ENCODE data around the gene NTRK2.

Gene NTRK2

DNA sequence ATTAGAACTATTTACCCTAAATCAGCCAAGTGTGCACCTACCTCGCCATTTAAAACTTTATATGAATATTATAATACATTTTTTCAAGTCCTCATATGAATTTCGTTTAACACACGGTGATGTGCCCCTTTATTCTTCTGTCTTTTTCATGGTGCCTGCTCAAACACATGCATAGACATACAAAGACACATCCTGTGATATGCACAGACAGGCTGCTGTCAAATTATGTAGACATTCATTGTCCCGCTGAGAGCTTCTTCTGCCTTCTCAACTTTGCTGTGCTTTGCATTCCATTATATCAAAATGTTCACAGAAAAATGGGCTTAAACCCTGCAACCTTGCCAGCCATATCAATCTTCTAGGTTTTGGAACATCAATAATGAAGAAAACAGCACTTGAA lies 193.8 kb downstream of the NTRK2 start:
- Histone ChIP-seq H3K27ac (ENCODE audit: low read depth, low read length) (peak overlapping the region; percentile 46), H3K36me3 (ENCODE audit: control insufficient read depth, insufficient read depth, low read length) (no peaks in the 10 kb centered on the region), H3K4me3 (ENCODE audit: low read depth, low read length) (no peak overlapping the region), H3K4me1 (ENCODE audit: control insufficient read depth, insufficient read depth, low read length) (peaks cover 58% of the 10 kb centered on the region), H3K9ac (ENCODE audit: low read depth, low read length) (no peak overlapping the region), H3K9me3 (ENCODE audit: control insufficient read depth, insufficient read depth, low read length) (no peaks in the 10 kb centered on the region), H3K27me3 (ENCODE audit: control insufficient read depth, insufficient read depth, low read length) (no peaks in the 10 kb centered on the region)

DNA sequence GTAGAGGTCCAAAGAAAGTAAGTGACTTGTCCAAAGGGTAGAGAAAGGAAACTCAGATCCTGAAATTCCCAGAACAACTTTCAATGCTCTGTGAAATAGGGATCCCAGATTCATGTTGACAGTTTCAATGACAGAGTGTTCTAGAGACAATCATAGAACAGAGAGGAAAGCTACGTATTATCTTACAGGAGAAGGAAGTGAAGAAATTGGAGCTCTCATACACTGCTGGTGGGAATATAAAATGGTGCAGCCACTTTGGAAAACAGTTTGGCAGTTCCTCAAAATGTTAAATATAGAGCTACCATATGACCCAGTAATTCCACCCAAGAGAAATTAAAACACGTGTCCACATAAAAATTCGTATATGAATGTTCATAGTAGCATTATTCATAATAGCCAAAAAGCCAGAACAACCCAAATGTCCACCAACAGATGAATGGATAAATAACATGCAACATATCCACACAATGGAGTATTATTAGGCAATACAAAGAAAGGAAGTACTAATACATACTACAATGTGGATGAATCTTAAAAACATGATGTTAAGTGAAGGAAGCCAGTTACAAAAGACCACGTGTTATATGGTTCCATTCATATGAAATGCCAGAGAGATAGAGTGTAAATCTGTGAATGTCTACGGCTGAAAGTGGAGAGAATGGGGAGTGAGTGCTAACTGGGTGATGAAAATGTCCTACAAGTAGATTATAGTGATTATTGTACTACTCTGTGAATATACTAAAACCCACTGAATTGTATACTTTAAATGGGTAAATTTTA lies 197.1 kb downstream of the NTRK2 start:
- H3K4me1 ChIP-seq (ENCODE audit: control insufficient read depth, insufficient read depth, low read length), result peaks cover 41% of the 10 kb centered on the region
- H3K27ac ChIP-seq (ENCODE audit: low read depth, low read length), result no peak overlapping the region
- H3K36me3 ChIP-seq (ENCODE audit: control insufficient read depth, insufficient read depth, low read length), result no peaks in the 10 kb centered on the region
- no peaks in the 10 kb centered on the region for H3K27me3 ChIP-seq (ENCODE audit: control insufficient read depth, insufficient read depth, low read length)
- no peak overlapping the region for H3K9ac ChIP-seq (ENCODE audit: low read depth, low read length)
- no peak overlapping the region for H3K4me3 ChIP-seq (ENCODE audit: low read depth, low read length)
- H3K9me3 ChIP-seq (ENCODE audit: control insufficient read depth, insufficient read depth, low read length), result no peaks in the 10 kb centered on the region

GRCh38 chr9:84867186-84867585 lies 197.7 kb downstream of the NTRK2 start:
- Histone ChIP-seq H3K27me3 (ENCODE audit: control insufficient read depth, insufficient read depth, low read length) (no peaks in the 10 kb centered on the region), H3K27ac (ENCODE audit: low read depth, low read length) (peak overlapping the region; percentile 21), H3K4me1 (ENCODE audit: control insufficient read depth, insufficient read depth, low read length) (peaks cover 35% of the 10 kb centered on the region), H3K9me3 (ENCODE audit: control insufficient read depth, insufficient read depth, low read length) (no peaks in the 10 kb centered on the region), H3K4me3 (ENCODE audit: low read depth, low read length) (no peak overlapping the region), H3K36me3 (ENCODE audit: control insufficient read depth, insufficient read depth, low read length) (no peaks in the 10 kb centered on the region), H3K9ac (ENCODE audit: low read depth, low read length) (no peak overlapping the region)

- no peaks in the 10 kb centered on the region for H3K9me3 ChIP-seq (ENCODE audit: control insufficient read depth, insufficient read depth, low read length)
- H3K9ac ChIP-seq (ENCODE audit: low read depth, low read length), result no peak overlapping the region
- H3K36me3 ChIP-seq (ENCODE audit: control insufficient read depth, insufficient read depth, low read length), result no peaks in the 10 kb centered on the region
- no peak overlapping the region for H3K27ac ChIP-seq (ENCODE audit: low read depth, low read length)
- H3K27me3 ChIP-seq (ENCODE audit: control insufficient read depth, insufficient read depth, low read length), result no peaks in the 10 kb centered on the region
- no peak overlapping the region for H3K4me3 ChIP-seq (ENCODE audit: low read depth, low read length)
- H3K4me1 ChIP-seq (ENCODE audit: control insufficient read depth, insufficient read depth, low read length), result peaks cover 17% of the 10 kb centered on the region
Measured at GRCh38 chr9:84869091-84869490, 199.6 kb downstream of the NTRK2 start.

DNA sequence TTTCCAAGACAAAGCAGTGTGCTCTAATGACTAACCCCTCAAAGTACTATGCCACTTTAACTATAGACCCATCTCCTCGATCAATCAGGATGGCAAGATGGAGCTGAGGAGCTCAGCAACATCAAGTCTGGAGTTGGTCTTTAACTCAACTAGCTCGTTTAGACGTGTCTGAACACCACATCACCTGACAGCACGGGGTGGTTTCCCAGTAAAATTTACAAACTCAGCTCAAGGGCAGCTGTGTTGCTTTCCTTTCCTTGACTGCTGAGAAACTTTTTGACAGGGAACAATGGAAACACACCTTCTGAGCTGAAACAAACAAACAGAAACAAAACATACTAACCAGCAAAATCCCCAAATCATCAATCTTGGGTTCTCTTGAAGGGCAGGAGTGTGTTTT lies 202.5 kb downstream of the NTRK2 start:
- Histone ChIP-seq H3K4me3 (ENCODE audit: low read depth, low read length) (no peak overlapping the region), H3K9ac (ENCODE audit: low read depth, low read length) (no peak overlapping the region), H3K9me3 (ENCODE audit: control insufficient read depth, insufficient read depth, low read length) (no peaks in the 10 kb centered on the region), H3K4me1 (ENCODE audit: control insufficient read depth, insufficient read depth, low read length) (peaks cover 21% of the 10 kb centered on the region), H3K27ac (ENCODE audit: low read depth, low read length) (no peak overlapping the region), H3K36me3 (ENCODE audit: control insufficient read depth, insufficient read depth, low read length) (no peaks in the 10 kb centered on the region), H3K27me3 (ENCODE audit: control insufficient read depth, insufficient read depth, low read length) (no peaks in the 10 kb centered on the region)

- no peaks in the 10 kb centered on the region for H3K27me3 ChIP-seq (ENCODE audit: control insufficient read depth, insufficient read depth, low read length)
- no peak overlapping the region for H3K4me3 ChIP-seq (ENCODE audit: low read depth, low read length)
- peaks cover 6% of the 10 kb centered on the region; the same call in 1 of the 2 replicates for H3K4me1 ChIP-seq (ENCODE audit: control insufficient read depth, insufficient read depth, low read length)
- no peaks in the 10 kb centered on the region for H3K9me3 ChIP-seq (ENCODE audit: control insufficient read depth, insufficient read depth, low read length)
- H3K9ac ChIP-seq (ENCODE audit: low read depth, low read length), result no peak overlapping the region
- H3K27ac ChIP-seq (ENCODE audit: low read depth, low read length), result no peak overlapping the region
- no peaks in the 10 kb centered on the region for H3K36me3 ChIP-seq (ENCODE audit: control insufficient read depth, insufficient read depth, low read length)
Measured at GRCh38 chr9:84874022-84874421, 204.5 kb downstream of the NTRK2 start.

- no peaks in the 10 kb centered on the region for H3K27me3 ChIP-seq (ENCODE audit: control insufficient read depth, insufficient read depth, low read length)
- peaks cover 6% of the 10 kb centered on the region; the same call in 1 of the 2 replicates for H3K4me1 ChIP-seq (ENCODE audit: control insufficient read depth, insufficient read depth, low read length)
- no peak overlapping the region for H3K9ac ChIP-seq (ENCODE audit: low read depth, low read length)
- no peak overlapping the region for H3K27ac ChIP-seq (ENCODE audit: low read depth, low read length)
- H3K9me3 ChIP-seq (ENCODE audit: control insufficient read depth, insufficient read depth, low read length), result no peaks in the 10 kb centered on the region
- H3K36me3 ChIP-seq (ENCODE audit: control insufficient read depth, insufficient read depth, low read length), result no peaks in the 10 kb centered on the region
- H3K4me3 ChIP-seq (ENCODE audit: low read depth, low read length), result no peak overlapping the region
Measured at GRCh38 chr9:84874596-84874995, 205.1 kb downstream of the NTRK2 start.

DNA sequence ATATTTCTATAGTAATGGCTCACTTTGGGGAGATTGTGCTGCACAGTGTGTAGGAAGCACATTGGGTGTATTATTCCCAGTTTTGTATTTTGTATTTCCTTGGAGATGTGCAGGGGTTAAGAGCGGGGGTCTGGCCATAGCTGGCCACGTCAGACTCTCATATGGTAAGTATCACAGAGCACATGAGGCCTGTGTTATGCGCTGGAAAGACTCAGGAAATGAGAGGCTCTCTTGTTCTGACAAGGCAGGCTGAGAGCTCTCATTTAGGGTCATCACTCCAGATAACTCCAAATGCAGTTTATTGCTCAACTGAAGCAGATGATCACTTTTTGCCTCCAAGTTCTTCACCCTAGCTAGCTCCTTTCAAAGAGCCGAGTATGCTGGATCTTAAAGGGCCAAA lies 205.7 kb downstream of the NTRK2 start:
- H3K27ac ChIP-seq (ENCODE audit: low read depth, low read length), result no peak overlapping the region
- H3K9me3 ChIP-seq (ENCODE audit: control insufficient read depth, insufficient read depth, low read length), result no peaks in the 10 kb centered on the region
- peaks cover 6% of the 10 kb centered on the region; the same call in 1 of the 2 replicates for H3K4me1 ChIP-seq (ENCODE audit: control insufficient read depth, insufficient read depth, low read length)
- H3K4me3 ChIP-seq (ENCODE audit: low read depth, low read length), result no peak overlapping the region
- H3K27me3 ChIP-seq (ENCODE audit: control insufficient read depth, insufficient read depth, low read length), result no peaks in the 10 kb centered on the region
- no peaks in the 10 kb centered on the region for H3K36me3 ChIP-seq (ENCODE audit: control insufficient read depth, insufficient read depth, low read length)
- H3K9ac ChIP-seq (ENCODE audit: low read depth, low read length), result no peak overlapping the region

GRCh38 chr9:84879631-84880030 lies 210.1 kb downstream of the NTRK2 start:
- H3K27me3 ChIP-seq (ENCODE audit: control insufficient read depth, insufficient read depth, low read length), result no peaks in the 10 kb centered on the region
- H3K4me3 ChIP-seq (ENCODE audit: low read depth, low read length), result no peak overlapping the region
- H3K9ac ChIP-seq (ENCODE audit: low read depth, low read length), result no peak overlapping the region
- H3K27ac ChIP-seq (ENCODE audit: low read depth, low read length), result no peak overlapping the region
- H3K9me3 ChIP-seq (ENCODE audit: control insufficient read depth, insufficient read depth, low read length), result no peaks in the 10 kb centered on the region
- H3K36me3 ChIP-seq (ENCODE audit: control insufficient read depth, insufficient read depth, low read length), result no peaks in the 10 kb centered on the region
- H3K4me1 ChIP-seq (ENCODE audit: control insufficient read depth, insufficient read depth, low read length), result peaks cover 2% of the 10 kb centered on the region; the same call in 1 of the 2 replicates

DNA sequence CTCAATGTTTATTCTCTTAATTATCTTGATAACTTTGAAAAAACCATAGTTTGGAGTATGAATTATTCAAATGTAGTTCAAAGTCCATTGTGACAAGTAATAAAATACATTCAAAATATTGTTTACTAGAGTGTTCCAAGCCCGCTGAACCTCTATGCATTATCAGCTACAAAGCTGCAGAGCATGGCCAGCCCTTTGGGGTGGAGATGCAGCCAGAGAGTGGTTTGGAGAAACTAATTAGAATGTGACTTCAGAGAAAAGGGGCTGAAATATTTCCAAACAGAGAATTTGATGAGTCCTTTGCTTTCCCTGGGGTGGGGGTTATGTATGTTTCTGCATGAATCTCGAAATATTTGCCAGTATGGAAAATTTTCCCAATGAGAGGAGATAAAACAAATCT lies 211.3 kb downstream of the NTRK2 start:
- Histone ChIP-seq H3K36me3 (ENCODE audit: control insufficient read depth, insufficient read depth, low read length) (no peaks in the 10 kb centered on the region), H3K27ac (ENCODE audit: low read depth, low read length) (no peak overlapping the region), H3K4me3 (ENCODE audit: low read depth, low read length) (no peak overlapping the region), H3K4me1 (ENCODE audit: control insufficient read depth, insufficient read depth, low read length) (no peaks in the 10 kb centered on the region), H3K9me3 (ENCODE audit: control insufficient read depth, insufficient read depth, low read length) (no peaks in the 10 kb centered on the region), H3K9ac (ENCODE audit: low read depth, low read length) (no peak overlapping the region), H3K27me3 (ENCODE audit: control insufficient read depth, insufficient read depth, low read length) (no peaks in the 10 kb centered on the region)

DNA sequence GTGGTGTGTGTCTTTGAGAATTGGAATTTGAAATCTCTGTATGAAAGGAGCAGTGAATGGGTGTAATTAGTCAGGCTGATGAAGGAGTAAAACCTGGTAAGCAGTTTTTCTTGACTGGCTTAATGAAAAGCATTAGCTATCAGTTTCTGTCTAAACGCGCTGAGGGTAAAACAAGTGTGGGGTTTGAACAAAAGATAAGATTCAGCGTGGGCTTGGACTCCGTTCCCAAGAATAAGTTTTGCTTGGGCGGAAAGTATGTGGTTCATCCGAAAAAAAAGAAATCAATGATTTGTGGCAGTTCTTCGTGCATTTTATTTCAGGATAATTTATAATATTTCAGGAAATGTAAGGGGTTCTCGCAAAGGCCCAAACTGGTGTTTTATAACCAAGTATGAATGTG lies 217.3 kb downstream of the NTRK2 start:
- H3K9ac ChIP-seq (ENCODE audit: low read depth, low read length), result no peak overlapping the region
- H3K4me3 ChIP-seq (ENCODE audit: low read depth, low read length), result no peak overlapping the region
- no peaks in the 10 kb centered on the region for H3K27me3 ChIP-seq (ENCODE audit: control insufficient read depth, insufficient read depth, low read length)
- H3K4me1 ChIP-seq (ENCODE audit: control insufficient read depth, insufficient read depth, low read length), result no peaks in the 10 kb centered on the region
- H3K27ac ChIP-seq (ENCODE audit: low read depth, low read length), result no peak overlapping the region
- H3K36me3 ChIP-seq (ENCODE audit: control insufficient read depth, insufficient read depth, low read length), result no peaks in the 10 kb centered on the region
- no peaks in the 10 kb centered on the region for H3K9me3 ChIP-seq (ENCODE audit: control insufficient read depth, insufficient read depth, low read length)
